HG03108 (cell line): ENCODE measurements around the gene TGM4.
"Not testable (repeated sequence)": the region's sequence is repeated elsewhere in the genome, so short reads cannot be mapped to it uniquely, and the experiment has no call there.

Experiments used
- ATAC-seq: cut with Tn5 transposase; IDR thresholded peaks from one replicate; pipeline ENCODE4 v1.9.1; 2021; ENCODE audit warnings: moderate library complexity; ENCODE audit not compliant: unreplicated experiment

Gene TGM4

GRCh38 chr3:44874308-44874707 is at the start of gene TGM4:
TGM4 (plus strand) TSS chr3:44874608; CDS start chr3:44874679, 71 bp downstream.
- ATAC-seq = no peak

- no peak for ATAC-seq
Observed at GRCh38 chr3:44825264-44825925, 49.0 kb upstream of the TGM4 start.

- ATAC-seq = no peak
Observed at GRCh38 chr3:44827196-44827595, 47.2 kb upstream of the TGM4 start.

DNA sequence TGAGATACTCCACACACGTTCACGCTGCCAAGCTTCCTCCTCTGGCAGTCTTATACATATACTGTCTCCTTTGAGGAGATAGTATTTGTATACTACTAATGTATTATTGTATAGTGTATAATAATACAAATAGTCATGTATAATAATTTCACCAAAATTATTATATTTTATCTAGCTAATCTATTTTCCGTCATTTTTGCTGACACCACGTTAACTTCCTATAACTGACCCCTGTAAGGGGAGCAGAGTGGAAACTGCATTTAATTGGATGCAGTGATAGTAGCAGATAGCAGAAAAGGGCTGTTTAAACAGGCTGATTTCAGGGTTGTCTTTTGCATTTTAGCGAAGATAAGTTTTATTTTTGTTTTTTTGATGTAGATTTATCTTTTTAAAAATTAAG is 43.2 kb upstream of the TGM4 start:
- no peak for ATAC-seq

DNA sequence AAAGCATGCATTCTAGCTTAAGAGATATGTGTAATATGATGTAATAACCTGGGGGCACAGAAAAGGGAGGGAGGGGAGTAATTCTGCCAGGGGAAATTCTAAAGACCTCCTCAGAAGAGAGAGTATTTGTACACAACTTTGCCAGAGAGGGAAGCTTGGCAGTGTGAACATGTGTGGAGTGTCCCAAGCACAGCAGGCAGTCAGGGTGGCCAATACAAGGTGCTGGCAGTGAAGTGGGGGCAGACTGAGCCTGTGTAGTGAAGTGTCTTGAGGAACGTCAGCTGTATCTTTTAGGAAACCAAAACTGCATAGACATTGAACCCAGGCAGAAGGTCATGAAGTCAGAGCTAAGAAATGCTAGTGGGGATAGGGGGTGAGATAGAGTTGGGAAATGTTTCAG is 42.4 kb upstream of the TGM4 start:
- ATAC-seq = no peak

DNA sequence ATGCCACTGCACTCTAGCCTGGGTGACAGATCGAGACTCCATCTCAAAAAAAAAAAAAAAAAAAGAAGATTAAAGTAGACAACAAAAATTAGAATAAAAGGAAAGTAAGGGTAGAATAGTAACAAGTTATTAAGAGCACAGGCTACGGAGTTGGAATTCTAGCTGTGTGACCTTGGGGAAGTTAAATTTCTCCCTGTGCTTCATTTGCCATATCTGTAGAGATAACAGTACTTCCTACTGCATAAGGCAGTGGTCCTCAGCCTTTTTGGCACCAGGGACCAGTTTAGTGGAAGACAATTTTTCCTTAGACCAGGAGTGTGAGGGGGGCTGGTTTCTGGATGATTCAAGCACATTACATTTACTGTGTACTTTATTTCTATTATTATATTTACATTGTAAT is 41.4 kb upstream of the TGM4 start:
- ATAC-seq = no peak

DNA sequence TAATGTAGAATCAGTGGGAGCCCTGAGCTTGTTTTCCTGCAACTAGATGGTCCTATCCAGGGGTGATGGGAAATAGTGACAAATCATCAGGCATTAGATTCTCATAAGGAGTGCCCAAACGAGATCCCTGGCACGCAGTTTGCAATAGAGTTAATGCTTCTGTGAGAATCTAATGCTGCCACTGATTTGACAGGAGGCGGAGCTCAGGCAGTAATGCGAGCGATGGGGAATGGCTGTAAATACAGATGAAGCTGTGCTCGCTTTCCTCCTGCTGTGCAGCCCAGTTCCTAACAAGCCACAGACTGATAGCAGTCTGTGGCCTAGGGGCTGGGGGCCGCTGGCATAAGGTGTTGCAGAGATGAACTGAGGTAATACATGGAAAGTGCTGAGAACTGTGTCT is 41.0 kb upstream of the TGM4 start:
- ATAC-seq = no peak

DNA sequence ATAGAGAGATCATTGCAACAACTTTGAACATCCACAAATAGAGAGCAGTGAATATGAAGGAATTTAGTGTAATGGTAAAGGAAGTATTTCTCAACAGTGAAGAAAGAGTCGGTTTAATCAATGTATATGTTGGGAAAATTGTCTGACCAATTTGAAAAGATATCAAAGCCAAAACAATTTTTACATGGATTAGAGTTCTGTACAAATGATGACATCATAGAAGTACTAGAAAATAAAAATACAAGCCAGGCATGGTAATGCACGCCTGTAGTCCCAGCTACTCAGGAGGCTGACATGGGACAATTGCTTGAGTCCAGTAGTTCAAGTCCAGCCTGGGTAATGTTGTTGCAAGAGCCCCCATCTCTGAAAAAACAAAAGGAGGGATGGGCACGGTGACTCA is 38.7 kb upstream of the TGM4 start:
- ATAC-seq = no peak

DNA sequence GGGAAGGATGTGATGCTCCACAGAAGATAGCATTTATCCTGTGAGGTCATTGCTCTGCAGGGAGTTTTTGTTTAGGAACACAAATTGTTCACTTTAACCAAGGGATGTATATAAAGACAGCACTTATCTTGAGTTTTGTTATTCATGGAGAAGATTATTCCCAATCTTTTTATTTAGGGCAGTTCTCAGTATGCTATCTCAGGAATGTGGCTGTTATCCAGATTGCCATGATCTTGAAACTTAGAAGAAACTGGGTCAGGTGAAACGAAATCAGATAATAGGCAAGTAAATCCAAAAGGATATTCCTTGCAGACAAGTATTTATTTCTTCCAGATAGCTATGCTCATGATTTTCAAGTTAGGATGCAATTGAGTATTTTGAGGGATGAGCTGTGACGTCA is 32.0 kb upstream of the TGM4 start:
- ATAC-seq = no peak

DNA sequence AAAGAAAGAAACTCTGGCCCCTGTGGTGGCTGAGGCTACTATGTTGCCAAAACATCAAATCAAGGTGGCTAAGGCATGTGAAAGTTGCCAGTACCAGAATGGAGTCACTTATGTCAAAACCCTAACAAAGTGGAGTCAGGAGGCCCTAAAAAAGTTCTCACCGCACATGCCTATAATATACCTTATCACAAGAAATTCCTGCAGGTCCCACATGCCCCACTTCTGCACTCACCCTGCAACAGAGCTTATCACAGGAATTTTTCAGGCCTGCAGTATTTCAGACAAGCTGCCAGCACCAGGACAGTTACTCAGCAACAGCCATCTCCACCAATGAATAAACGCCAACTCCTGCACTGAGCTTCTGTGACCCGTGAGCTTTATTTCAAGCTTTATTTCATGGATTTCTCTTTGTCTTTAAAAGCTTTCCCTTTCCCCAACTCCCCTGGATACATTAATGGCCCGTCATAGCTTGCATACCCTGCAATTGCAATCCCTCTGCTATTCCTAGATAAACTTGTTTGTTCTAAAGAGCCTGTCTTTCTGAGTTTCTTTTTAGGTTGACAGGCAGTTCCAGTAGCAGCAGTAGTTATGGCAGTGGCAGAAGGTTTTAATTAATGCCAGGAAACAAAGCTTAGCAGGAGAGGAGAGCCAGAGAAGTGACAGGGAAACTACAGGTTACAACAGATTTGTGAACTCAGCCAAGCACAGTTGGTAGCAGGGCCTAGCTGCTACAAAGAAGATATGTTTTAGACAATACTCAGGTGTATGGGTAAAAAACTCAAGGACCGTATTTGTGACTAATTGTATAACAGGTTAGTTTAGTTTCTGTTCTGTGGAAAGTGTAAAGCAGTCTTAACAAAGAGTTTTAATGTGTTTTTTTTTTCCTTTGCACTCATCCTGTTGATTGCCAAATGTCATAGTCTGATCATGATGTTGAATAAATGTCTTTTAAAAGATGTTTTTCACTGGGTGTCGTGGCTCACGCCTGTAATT is 28.6 kb upstream of the TGM4 start:
- ATAC-seq = no peak

- no peak for ATAC-seq
Observed at GRCh38 chr3:44848634-44849033, 25.8 kb upstream of the TGM4 start.

DNA sequence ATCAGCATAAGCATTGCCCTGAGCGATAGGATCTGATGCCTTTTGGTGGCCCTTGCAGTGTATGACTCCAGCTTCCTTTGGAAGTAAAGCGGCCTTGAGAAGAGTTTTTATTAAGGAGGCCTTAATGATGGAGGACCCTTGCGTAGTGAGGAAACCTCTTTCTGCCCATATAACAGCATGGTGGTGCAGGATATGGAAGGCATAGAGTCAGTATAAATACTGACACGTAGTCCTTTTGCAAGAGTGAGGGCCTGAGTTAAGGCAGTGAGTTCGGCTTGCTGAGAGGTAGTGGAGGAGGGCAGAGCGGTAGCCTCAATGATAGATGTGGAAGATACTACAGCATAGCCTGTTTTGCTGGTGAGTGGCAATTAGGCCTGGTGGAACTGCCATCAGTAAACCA is 17.7 kb upstream of the TGM4 start:
- not testable (repeated sequence) for ATAC-seq

- no peak for ATAC-seq
Observed at GRCh38 chr3:44860117-44860516, 14.3 kb upstream of the TGM4 start.

DNA sequence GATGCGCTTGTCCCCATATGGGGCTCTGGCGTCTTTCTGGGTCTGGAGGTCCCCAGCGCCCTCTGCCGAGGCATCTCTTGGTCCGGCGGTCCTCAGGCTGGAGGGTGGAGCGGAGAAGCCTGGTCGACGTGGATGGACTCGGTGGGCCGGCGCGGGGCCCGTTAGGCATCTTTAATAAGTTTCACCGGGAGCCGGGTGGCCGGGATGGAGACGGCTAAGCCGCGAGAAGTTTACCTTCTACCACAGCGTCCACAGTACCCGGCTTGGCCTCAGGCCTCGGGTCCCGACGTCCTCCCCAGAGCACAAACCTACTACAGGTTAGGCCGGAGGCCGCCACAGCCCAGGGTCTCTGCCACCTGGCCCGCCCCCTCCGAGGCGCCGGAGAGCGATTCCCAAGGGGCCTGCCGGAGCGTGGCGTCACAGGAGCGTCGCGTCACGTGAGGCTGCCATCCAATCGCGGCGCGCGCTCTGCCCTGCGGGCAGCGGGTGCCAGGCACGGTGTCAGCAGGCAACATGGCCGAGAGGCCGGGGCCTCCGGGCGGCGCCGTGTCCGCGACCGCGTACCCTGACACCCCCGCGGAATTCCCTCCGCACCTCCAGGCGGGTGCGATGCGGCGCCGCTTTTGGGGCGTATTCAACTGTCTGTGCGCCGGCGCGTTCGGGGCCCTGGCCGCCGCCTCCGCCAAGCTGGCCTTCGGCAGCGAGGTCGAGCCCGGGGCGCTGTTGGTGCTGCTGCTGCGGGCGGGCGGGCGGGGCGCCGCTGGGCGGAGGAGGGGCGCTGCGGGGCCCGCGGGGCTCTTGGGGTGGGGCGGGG is 12.8 kb upstream of the TGM4 start, which contains the start of gene TMEM42:
TMEM42 (plus strand) TSS at position 501 of the 814 bp plus-strand sequence; CDS start at position 514, 13 bp downstream.
- ATAC-seq = peak; percentile 95

DNA sequence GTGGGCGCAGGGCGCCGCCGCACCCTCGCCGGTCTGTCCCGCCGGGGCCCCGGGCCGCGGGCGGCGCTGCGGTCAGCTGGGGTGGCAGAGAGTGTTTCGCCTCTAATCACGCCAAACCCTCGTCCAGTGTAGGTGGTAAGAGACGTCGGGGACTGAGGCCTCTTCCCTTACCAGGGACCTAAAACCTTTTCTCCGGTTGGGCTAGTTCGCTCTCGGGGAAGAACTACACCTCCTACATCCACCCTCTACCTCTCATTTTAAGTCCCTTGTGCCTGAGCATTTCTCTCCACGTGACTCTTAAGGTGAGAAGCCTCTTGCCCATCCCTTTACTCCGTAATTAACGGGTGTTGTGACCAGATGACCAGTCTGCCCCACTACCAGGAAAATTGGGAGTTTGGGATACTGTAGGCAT is 12.2 kb upstream of the TGM4 start:
- peak; percentile 20 for ATAC-seq

DNA sequence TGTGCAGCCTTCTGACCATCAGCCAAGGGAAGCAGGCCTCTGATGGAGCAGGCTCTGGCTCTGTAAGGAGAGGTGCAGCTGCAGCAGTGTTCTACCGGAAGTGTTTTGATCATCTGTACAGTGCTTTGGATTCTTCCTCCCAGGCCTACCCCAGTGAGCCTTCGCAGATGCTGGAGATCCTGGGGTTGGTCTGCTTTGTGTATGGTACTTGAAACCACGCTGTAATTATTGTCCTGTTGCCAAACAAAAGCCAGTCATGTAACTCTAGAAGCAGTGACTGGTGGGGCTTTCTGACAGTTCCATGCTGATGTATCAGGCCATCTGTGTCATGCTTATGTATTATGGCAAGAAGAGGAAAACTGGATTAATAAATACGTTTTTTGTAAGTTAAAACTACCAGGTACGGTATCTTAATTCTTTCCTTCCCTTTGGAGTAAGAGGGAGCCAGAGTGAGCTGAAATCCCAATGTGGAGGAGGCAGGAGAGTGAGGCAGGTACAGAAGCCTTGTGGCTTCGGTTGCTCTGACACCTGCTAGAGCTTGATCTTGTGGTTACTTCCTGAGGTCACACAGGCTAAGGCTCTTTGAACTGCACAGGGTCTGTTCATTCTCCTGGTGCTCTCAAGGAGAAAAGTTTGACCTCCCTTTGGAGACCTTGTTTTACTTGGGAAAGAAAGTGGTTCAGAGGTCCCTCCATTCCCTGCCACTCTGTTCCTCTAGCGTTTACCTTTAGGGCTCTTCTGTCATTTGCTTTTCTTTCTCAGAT is 9.0 kb upstream of the TGM4 start:
- no peak for ATAC-seq

DNA sequence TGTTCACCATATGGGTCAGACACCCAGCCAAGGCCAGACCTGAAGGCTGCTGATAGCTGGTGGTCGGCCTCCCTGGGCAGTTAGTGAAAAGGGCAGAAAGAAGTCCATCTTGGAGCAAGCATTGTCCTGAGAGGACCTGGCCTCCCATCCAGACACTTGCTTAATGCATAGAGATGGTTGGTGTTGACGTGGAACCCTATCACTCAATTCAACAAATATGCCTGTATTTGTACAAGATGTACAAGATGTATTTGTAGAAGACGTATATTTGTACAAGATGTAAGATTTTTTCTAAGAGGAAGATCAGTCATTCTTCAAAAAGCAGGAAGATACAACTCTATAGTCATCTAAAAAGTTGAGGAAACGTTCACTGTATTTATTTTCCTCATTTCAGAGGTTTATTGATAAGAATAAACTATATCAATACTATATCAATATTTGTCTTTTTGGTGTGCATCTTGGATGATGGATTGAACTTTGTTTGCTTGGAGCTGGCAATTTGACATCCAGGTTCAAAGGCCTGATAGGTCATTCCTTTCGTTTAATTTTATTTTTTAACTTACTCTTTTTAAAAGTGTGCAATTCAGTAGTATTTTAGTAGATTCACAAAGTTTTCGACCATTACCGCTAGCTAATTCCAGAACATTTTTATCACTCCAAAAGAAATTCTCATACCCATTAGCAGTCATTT is 6.8 kb upstream of the TGM4 start:
- no peak for ATAC-seq

DNA sequence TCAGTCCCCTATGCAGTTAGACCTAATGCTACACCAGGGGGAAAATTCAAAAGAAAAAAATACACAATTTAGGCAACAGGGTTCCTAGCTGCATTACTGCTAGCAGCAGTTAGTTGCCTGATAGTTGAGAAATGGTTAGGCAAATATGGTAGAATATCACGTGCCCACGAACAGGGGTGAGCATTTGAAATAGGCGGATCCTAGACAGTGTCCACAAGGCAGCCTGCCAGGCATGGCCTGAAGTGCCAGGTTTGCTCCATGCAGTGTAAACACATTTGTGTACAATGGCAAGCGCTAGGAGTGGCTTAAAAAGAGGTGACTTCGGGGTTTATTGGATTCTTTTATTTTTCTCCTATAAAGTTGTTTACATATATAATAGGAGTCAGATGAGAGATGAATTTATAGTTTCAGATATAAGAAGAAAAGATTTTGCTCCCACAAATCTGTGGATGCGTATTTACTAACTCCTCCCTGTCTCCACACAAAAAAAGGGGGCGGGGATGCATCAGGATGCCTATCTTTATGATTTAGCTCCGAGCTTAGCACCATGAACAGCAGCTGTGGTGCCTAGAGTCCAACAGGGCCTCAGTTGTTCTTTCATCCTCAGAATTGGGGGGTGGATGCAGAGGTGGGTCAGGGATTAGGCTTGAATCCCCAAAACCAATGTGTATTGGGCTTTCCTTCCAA is 3.9 kb upstream of the TGM4 start:
- no peak for ATAC-seq

GRCh38 chr3:44875596-44875995 is 1.2 kb downstream of the TGM4 start:
- no peak for ATAC-seq
